ENCODE data around the gene NCOA6.
"Not testable (repeated sequence)": the region's sequence is repeated elsewhere in the genome, so short reads cannot be mapped to it uniquely, and the experiment has no call there.

NCOA6 gene

DNA sequence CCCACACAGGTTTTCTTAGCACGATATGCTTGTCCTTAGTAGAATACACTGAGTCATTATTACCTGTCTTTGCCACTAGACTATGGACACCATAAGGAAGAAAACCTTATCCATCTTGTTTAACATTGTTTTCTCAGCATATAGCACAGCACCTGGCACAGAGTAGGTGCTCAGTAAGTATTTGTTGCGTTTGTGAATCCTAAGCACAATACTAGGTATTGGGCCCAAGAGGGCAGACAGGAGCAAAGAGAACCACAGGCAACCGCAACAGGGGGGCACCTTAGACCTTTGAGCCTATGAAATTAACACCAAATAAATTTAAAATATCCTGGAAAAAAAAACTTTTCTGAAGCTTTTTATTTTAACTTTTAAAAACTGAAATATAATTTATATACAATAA is 3.7 kb upstream of the NCOA6 start:
- DNase-seq (ENCODE audit: low spot score) = no peak

DNA sequence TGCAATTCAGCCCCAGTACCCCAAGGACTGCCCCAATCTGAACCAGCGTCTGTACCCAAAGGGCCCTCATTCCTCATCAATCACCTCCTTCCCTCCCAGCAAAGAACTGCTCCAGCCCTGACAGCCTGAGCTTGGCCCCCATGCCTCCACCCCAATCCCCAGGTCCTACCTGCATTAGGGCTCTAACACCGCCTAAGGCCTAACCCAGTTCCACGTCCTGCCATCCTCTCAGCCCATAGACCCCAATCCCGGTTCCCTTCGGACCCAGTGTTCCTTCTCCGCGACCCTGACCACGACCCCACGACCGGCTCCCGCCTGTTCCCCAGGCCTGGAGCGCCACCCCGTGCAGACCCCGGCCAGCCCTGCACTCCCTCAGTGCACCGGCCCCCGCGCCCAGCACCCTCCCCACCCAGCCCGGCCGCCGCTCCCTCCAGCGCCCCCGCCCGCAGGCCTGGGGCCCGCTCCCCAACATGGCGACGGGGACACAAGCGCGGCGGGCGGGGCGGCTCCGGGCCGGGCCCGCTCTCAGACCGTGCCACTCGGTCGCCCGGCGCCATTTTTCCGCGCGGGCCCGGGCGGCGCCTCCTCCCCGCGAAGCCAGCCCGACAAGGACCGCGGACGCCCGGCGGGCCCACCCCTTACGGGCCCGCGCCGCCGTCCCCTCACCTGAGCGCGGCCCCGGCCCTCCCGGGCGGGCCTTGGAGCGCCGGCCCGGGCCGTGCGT is 483 bp downstream of the NCOA6 start:
- peak; percentile 61 for DNase-seq (ENCODE audit: low spot score)

DNA sequence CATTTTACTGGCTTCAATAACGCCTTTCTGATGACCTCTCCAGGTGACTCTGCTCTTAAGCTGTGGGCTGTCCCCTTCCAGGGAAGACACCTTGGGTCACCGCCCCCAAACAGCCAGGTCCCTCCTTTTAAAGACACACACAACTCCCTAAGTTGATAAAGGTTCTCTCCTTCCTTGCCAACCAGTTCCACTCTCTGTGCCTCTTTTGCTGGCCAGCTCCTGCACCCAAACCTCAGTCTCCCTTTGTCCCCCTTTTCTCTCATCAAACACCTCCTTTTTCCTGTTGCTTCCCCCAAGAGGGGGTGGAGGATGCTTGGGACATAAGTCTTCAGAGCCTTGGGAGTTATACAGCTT is 1.0 kb downstream of the NCOA6 start:
- peak; percentile 83 for DNase-seq (ENCODE audit: low spot score)

DNA sequence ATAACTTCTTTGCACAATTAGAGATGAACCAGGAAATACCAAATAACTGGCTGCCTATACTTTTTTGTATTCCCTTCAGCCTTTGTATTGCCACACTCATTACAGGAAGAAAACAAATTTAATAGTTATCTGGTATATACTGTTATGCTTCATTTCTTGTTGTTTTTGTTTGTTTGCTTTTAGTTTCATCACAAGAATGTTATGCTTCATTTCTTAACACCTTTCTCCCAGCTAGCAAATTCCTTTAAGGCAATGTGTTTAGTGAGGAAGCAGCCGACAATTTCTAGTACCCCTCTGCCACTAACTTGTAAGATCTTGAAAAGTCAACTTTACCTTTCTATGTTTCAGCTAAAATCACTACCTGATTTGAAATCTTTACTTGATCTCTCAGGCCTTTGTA is 1.4 kb downstream of the NCOA6 start:
- DNase-seq (ENCODE audit: low spot score) = no peak

DNA sequence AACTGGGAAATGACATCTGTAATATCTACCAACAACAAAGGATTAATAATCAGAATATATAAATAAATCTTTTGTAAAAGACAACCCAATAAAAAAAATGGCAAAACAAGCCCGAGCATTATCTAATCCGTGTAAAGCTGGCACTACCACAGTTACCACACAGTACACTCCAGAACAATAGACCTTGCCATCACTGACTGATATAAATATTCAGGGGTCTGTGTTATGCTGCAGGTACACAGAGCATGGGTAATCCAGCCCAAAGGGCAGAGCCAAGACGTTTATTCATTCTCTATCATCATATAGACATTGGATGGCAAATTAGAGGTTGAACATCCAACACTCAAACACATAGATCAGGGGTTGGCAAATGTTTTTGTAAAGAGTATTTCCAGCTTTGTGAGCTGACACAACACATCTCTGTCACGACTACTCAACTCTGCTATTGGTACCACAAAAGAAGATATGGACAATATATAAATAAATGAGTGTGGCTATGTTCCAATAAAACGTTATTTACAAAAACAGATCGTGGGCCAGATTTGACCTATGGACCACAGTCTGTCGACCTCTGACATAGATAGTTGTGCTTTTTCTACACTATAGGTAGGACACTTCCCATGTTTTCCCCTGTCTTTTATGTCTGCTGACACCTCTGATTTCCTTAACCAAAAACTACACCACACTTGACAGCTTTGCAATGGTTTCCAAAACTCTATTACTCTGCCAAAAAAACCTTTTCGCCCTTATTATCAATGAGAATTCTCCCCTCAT is 4.5 kb downstream of the NCOA6 start:
- DNase-seq (ENCODE audit: low spot score) = no peak

DNA sequence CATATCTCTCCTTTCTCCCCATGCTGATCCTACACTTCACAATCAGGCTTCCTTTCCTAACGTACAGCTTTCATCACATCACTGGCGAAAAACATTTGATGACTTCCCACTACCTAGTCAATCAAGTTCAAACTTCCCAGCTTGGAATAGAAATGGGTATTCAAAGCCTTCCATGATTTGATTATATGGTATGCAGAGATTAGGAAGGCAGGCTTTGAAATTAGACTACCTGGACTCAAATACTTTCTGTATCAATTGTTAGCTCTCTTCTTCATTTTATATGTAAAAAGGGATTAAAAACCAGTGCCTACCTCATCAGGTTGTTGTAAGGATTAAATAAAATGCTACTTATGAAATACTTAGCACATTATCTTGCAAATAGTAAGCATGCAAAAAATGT is 7.7 kb downstream of the NCOA6 start:
- no peak for DNase-seq (ENCODE audit: low spot score)

DNA sequence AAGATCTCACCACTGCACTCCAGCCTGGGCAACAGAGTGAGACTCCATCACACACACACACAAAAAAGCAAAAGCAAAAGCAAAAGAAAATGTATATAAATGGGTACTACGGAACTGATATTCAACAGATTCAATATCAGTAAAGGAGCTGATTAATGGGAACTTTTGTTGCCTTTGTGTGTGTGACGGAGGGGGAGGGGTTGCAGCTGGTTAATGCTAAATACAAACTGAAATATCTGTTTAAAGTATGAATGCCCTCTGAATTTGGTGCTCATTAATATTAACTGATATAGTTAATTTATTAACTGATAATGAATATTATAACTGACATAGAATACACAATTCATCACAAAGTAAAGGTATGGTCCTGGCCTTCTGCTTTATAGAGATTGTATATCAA is 8.4 kb downstream of the NCOA6 start:
- no peak for DNase-seq (ENCODE audit: low spot score)

DNA sequence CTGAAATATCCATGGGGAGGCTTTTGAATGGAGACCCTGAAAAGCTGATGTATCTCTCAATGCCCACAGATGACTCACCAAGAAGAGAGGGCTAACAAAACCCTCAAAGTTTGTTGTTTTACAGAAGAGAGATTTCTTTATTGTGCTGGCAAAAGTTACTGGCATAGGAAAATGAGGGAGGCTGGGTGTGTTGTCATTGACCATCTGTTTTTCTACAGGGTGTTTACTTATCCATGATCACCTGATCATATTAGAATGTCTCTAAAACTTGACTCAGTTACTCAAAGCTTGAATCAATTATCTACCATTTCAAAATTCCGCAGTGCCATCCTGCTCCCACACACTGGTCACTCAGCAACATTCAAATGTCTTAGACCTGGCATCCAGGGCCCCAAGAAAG is 9.8 kb downstream of the NCOA6 start:
- no peak for DNase-seq (ENCODE audit: low spot score)

DNA sequence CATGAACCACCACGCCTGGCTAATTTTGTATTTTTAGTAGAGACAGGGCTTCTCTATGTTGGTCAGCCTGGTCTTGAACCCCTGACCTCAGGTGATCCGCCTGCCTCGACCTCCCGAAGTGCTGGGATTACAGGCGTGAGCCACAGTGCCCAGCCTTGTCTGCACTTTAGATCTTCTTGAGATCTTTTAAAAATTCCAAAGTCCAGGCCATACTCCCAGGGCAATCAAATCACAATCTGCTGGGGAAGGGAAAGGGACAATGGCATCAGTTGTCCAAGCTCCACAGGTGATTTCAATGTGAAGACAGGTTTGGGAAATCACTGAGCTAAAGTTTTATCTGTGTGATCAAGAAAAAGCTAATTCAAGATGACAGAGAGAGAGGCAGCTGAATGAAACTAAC is 16.9 kb downstream of the NCOA6 start:
- DNase-seq (ENCODE audit: low spot score) = no peak

DNA sequence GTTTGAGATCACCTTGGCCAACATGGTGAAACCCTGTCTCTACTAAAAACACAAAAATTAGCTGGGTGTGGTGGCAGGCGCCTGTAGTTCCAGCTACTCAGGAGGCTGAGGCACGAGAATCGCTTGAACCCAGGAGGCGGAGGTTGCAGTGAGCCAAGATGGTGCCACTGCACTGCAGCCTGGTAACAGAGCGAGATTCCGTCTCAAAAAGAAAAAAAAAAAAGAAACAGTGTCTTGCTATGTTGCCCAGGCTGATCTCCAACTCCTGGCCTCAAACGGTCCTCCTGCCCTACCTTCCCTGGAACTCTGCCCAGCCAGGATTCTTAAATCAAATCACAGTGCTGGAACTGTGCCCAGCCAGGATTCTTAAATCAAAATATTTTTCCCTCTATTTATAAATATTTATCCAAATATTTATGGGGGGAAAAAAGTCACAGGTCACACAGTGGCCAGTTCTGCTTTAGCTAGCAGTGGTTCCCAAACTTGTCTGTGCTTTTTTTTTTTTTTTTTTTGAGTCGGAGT is 17.4 kb downstream of the NCOA6 start:
- DNase-seq (ENCODE audit: low spot score) = not testable (repeated sequence)

DNA sequence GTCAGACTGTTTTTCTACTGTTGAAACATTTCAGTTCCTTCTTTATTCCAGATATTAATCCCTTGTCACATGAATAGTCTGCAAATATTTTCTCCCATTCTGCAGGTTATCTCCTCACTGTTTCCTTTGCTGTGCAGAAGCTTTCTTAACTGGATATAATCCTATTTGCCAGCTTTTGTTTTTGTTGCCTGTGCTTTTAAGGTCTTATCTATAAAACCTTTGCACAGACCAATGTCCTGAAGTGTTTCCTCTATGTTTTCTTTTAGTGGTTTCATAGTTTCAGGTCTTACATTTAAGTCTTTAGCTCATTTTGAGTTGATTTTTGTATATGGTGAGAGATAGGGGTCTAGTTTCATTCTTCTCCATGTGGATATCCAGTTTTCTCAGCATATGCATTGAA is 19.2 kb downstream of the NCOA6 start:
- no peak for DNase-seq (ENCODE audit: low spot score)

DNA sequence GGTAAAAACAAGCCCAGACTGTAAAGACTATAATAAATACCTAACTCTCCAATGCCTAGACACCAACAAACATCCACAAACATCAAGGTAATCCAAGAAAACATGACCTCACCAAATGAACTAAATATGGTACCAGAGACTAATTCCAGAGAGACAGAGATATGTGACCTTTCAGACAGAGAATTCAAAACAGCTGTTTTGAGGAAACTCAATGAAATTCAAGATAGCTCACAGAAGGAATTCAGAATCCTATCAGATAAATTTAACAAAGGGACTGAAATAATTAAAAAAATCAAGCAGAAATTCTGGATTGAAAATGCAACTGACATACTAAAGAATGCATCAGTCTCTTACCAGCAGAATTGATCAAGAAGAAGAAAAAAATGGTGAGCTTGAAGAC is 26.6 kb downstream of the NCOA6 start:
- DNase-seq (ENCODE audit: low spot score) = no peak

DNA sequence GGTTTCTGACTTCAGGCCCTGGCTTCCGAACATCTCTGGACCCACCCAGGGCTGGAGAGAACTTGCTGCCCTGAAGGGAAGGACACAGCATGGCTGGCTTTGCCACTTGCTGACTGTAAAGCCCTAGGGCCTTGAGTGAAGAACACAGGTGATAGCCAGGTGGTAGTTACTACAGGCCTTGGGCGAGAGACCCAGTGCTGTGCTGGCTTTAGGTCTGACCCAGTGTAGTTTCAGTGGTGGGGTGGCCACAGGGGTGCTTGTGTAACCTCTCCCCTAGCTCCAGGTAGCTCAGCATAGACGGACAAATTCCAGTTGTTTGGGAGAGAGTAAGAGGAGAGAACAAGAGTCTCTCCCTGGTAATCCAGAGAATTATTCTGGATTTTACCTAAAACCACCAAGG is 27.1 kb downstream of the NCOA6 start:
- no peak for DNase-seq (ENCODE audit: low spot score)

DNA sequence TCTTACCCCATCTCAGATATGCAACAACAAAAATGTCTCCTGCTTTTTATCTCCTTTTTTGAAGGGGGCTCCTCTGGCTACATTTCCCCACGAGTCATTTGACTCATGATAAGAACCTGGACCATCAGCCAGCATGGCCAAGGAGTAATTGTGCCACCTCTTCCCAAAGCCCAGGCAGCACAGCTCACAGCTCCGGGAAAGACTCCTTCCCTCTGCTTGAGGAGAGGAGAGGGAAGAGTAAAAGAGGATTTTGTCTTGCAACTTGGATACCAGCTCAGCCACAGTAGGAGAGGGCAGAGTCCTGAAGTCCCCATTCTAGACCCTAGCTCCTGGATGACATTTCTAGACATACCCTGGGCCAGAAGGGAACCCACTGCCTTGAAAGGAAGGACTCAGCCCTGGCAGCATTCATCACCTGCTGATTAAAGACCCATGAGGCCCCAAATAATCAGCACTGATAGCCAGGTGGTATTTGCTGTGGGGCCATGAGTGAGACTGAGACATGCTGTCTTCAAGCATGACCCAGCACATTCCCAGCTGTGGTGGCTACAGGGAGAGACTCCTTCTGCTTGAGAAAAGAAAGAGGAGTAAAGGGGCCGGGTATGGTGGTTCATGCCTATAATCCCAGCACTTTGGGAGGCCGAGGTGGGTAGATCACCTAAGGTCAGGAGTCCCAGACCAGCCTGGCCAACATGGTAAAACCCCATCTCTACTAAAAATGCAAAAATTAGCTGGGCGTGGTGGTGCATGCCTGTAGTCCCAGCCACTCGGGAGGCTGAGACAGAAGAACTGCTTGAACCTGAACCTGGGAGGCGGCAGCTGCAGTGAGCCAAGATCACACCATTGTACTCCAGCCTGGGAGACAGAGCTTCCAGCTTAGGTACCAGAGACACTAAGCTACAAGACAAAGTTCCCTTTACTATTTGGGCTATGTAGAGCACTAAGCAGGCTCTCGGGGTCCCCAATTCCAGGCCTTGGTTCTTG is 28.1 kb downstream of the NCOA6 start:
- no peak for DNase-seq (ENCODE audit: low spot score)

DNA sequence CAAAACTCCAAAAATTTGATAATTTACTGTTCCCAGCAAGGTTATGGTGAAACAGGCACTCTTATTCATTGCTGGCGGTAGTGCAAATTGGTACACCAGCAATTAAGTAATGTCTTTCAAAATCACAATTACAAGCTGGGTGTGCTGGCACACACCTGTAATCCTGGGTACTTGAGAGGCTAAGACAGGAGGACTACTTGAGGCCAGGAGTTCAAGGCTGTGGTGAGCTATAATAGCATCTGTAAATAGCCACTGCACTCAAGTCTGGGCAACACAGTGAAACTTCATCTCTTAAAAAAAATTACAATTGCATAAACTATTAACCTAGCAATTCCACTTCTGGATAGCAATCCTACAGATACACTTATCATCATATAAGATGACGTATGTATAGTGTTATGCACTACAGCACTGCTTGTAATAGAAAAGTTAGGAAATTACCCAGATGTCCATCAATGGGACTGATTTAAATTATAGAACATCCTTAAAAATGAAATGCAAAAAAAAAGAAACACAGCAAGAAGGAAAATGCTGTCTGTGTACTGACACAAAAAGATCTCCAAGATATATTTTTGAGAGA is 31.4 kb downstream of the NCOA6 start:
- DNase-seq (ENCODE audit: low spot score) = no peak

DNA sequence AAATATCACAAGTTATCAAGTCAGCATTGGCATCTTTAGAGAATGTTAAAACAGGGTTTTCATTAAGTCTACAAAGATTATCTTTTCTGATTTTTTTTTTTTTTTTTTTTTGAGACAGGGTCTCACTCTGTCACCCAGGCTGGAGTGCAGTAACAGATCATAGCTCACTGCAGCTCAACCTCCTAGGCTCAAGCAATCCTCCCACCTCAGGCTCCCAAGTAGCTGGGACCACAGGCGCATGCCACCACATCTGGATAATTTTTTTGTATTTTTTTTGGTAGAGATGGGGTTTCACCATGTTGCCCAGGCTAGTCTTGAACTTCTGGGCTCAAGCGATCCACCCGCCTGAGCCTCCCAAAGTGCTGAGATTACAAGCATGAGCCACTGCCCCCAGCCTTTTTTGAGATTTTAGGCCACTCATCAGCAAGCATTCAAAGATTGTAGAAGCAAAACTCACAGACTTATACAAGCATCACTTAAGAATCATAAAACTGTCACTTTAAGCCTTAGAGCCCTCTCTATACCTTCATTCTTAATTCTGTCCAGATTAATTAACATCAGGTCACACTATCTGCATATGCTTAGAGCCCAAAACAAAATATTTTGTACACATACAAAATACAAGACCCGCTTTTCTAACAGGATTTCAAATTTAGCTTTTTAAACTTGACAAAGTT is 32.6 kb downstream of the NCOA6 start:
- DNase-seq (ENCODE audit: low spot score) = no peak

DNA sequence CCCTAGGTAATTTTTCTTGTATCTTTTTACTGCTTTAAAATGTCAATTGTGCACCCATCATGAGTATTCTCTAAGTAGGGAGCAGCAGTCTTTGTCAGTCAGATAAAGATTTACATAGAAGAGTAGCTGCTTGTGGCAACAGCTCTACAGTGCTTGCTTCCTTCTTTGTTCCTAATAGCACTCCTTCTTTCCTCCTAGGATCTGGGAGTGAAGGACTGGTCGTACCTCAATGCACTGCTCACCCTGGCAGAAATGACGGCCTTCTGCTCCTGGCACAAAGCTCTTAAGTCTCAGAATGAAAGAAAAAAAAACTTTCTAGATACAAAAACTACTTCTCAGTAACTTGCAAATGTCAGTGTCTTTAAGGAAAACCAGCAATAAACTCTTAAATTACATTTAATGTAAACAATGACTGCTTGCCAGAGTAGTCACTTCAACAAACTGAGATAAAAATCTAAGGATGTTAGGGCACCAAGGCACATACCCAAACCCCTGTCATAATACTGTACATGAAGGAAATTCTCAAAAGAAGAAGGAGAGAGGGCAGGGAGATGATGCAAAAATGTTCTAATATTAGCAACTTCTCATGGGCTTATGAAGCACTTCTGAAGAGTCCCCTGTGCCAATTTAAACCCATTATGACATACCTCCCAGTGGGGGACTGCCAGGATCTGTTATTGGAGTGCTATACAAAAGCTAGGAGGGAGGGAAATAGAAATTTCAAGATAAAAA is 34.0 kb downstream of the NCOA6 start:
- no peak for DNase-seq (ENCODE audit: low spot score)

DNA sequence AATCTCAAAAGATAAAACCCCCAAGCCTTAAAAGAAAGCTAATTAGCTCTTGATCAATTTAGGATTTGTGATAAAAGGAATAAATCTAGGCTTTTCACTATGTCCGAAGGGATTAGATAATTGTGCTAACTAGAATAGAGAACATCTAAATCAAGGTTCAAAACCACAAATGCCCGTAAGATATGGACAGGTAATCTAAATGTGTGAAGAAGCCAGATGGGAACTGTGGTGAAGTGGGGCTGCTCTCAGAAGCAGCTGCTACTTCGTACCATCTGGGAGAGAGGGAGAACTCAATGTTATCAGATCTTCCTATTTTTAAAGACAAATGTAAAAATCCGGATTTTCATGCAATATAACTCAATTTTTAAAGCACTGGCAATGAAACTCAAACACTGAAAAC is 44.2 kb downstream of the NCOA6 start:
- DNase-seq (ENCODE audit: low spot score) = no peak

DNA sequence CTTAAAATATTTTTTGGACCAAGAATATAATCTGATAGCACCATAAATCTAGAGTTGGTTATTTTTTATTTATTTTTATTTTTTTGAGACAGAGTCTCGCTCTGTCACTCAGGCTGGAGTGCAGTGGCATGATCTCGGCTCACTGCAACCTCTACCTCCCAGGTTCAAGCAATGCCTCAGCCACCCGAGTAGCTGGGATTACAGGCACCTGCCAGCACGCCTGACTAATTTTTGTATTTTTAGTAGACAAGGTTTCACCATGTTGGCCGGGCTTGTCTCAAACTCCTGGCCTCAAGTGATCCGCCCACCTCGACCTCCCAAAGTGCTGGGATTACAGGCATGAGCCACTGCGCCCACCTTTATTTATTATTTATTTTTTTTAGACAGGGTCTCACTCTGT is 45.2 kb downstream of the NCOA6 start:
- not testable (repeated sequence) for DNase-seq (ENCODE audit: low spot score)

DNA sequence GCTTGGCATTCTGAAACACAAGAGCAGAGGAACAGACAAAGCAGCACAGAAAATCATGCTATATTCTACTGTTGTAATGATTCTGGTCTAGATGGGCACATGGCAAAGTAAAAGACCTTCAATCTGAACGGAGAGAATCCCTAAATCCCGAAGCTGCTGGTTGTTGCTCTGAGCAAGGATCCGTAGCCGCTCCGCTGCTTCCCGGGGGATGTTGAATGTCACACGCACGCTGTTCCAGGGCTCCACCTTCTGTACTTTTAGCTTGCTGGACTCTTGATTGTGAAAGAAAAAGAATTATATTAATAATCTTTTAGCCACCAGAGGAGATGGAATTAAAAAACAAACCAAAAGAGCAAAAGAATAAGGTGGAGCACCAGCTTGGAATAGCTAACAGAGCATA is 49.3 kb downstream of the NCOA6 start:
- DNase-seq (ENCODE audit: low spot score) = no peak

DNA sequence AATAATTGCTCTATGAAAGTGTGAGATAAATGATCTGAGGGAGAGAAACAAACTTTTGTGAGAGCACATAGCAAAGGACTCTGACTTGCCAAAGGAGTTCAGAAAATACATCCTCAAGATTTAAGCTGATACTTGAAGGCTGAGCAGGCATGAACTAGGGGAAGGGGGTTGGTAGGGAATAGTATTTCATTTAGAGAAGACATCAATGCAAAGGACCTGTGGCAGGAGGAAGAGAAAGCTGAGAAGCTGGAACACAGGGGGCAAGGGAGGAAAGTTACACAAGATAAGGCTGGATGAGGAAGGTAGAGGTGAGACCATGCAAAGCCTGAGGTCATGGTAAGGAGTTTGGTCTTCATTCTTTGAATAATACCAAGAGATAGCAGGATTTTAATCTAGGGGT is 50.6 kb downstream of the NCOA6 start:
- DNase-seq (ENCODE audit: low spot score) = no peak
